Lung (tissue), 12 donors: ENCODE data around the gene CRABP2. TPM values are rescaled to one million over a fixed set of nuclear protein-coding genes. Genes with fewer than 3 reads are reported as not detected.

Source experiments
- ATAC-seq: fragments of 200-7000 bp; cut with Tn5 transposase; one replicate; pipeline ENCODE4 v1.9.1; 2020; ENCODE audit warnings: moderate number of reproducible peaks; ENCODE audit not compliant: insufficient read depth, low FRiP score
- DNase-seq, 3 donors: peaks; one replicate each; pipeline ENCODE4 v3.0.0-alpha.2; 2013 to 2017
- H3K27ac ChIP-seq, 2 donors: one replicate each; pipeline ENCODE4 v1.5.1; 2013; ENCODE audit warnings: mild to moderate bottlenecking in 2 of 2, moderate library complexity in 2 of 2, control low read depth in 1 of 2, inconsistent platforms in 1 of 2, low read depth in 1 of 2, low read length in 1 of 2
- H3K27me3 ChIP-seq, 3 donors: one replicate each; pipeline ENCODE4 v1.5.1; 2013; ENCODE audit warnings: low read length in 2 of 3; ENCODE audit not compliant: control insufficient read depth in 3 of 3, insufficient read depth in 3 of 3
- H3K36me3 ChIP-seq, 4 donors: one replicate each; pipeline ENCODE4 v1.5.1; 2013; ENCODE audit warnings: low read length in 4 of 4, mild to moderate bottlenecking in 1 of 4, moderate library complexity in 1 of 4; ENCODE audit not compliant: control insufficient read depth in 4 of 4, insufficient read depth in 4 of 4
- H3K4me1 ChIP-seq, 5 donors: one replicate each; pipeline ENCODE4 v1.5.1; 2013; ENCODE audit warnings: low read length in 5 of 5, mild to moderate bottlenecking in 2 of 5, moderate library complexity in 1 of 5; ENCODE audit not compliant: control insufficient read depth in 5 of 5, insufficient read depth in 5 of 5
- H3K4me3 ChIP-seq: one replicate; pipeline ENCODE4 v1.5.1; 2013; ENCODE audit warnings: mild to moderate bottlenecking, control low read depth, moderate library complexity
- H3K9ac ChIP-seq, 2 donors: one replicate each; pipeline ENCODE4 v1.5.1; 2013; ENCODE audit warnings: low read length in 2 of 2, control low read depth in 1 of 2; ENCODE audit not compliant: insufficient read depth in 1 of 2
- H3K9me3 ChIP-seq, 4 donors: one replicate each; pipeline ENCODE4 v1.5.1; 2013; ENCODE audit warnings: low read length in 3 of 4, mild to moderate bottlenecking in 1 of 4, moderate library complexity in 1 of 4; ENCODE audit not compliant: control insufficient read depth in 4 of 4, insufficient read depth in 3 of 4
- CTCF ChIP-seq: IDR thresholded peaks from 2 replicates; pipeline ENCODE4 v1.5.1; 2012; ENCODE audit warnings: mild to moderate bottlenecking; ENCODE audit errors: control extremely low read depth, extremely low read depth
- WGBS, 2 donors: extraction: QIAGEN DNeasy Blood & Tissue Kit; methylation state at CpG; one replicate each; pipeline ENCODE4 v1.1.7; 2013; 5-methylcytosine and 5-hydroxymethylcytosine counted together
- polyA plus RNA-seq, 2 donors: library from polyadenylated mRNA; stranded (reverse); fragments of 200-250 nt; gene quantifications; one replicate each; pipeline ENCODE4 v1.2.1, GENCODE V29; 2013
- total RNA-seq, 2 donors: library from RNA; depleted of rRNA in 1 of 2; stranded (reverse); fragments of >200 nt in 1 of 2; gene quantifications; one replicate each; pipeline ENCODE4 v1.2.1, GENCODE V29; 2014 to 2021
- donor health status: control.
- donor health status: control.
- donor health status: Bipolar disorder and iron deficiency.
- donor health status: healthy.
- donor health status: DM: yes; HTN: yes; CAD: no.

The CRABP2 gene
- total and polyA plus RNA-seq, 4 donors: 1.3 to 13.6 (median 4.9) TPM

- WGBS, 2 donors: 47 to 54% methylated on average over 12 of the region's 12 CpGs
- H3K4me1 ChIP-seq: peaks cover 23 to 59% (median 33%) of the 10 kb centered on the region in 5 donors
Observed at GRCh38 chr1:156662005-156662799, 43.2 kb downstream of the CRABP2 start.

GRCh38 chr1:156660752-156661112 is 44.7 kb downstream of the CRABP2 start:
- Histone ChIP-seq H3K27me3 (peaks cover 0 to 11% (median 0%) of the 10 kb centered on the region in 3 donors), H3K27ac (peak overlapping the region; percentile 72 to 82), H3K9ac (no peak overlapping the region), H3K4me3 (no peak overlapping the region), H3K4me1 (peaks cover 20 to 64% (median 32%) of the 10 kb centered on the region in 5 donors), H3K9me3 (no peaks in the 10 kb centered on the region), H3K36me3 (no peaks in the 10 kb centered on the region)
- TF ChIP-seq CTCF: no peak
- DNase-seq (no peak), ATAC-seq (no peak)
- 52 to 75% methylated on average over 2 of the region's 2 CpGs for WGBS, 2 donors

More at GRCh38 chr1:156662005-156662799, 43.2 kb downstream of the CRABP2 start:
- TF ChIP-seq CTCF: no peak
- Histone ChIP-seq H3K36me3 (no peaks in the 10 kb centered on the region), H3K27ac (peak overlapping the region; percentile 76 to 82), H3K4me3 (no peak overlapping the region), H3K27me3 (peaks cover 0 to 3% (median 0%) of the 10 kb centered on the region in 3 donors), H3K9me3 (no peaks in the 10 kb centered on the region), H3K9ac (no peak overlapping the region)
- ATAC-seq (no peak), DNase-seq (no peak)

- Histone ChIP-seq H3K4me1 (peaks cover 20 to 59% (median 28%) of the 10 kb centered on the region in 5 donors), H3K9me3 (no peaks in the 10 kb centered on the region), H3K27me3 (peaks cover 0 to 15% (median 0%) of the 10 kb centered on the region in 3 donors), H3K9ac (no peak overlapping the region), H3K36me3 (no peaks in the 10 kb centered on the region), H3K27ac (peak overlapping the region; percentile 72 to 82), H3K4me3 (no peak overlapping the region)
- ATAC-seq: peak; percentile 91
- peak; percentile 97 for TF ChIP-seq CTCF
- 11 to 15% methylated on average over 38 of the region's 38 CpGs for WGBS, 2 donors
- peak; percentile 95 to 97 (median 96) for DNase-seq
Observed at GRCh38 chr1:156659988-156660751, 45.2 kb downstream of the CRABP2 start.
